Mucosa of descending colon (tissue), 3 donors: ENCODE measurements around the gene SIRPA. TPM values are rescaled to one million over a fixed set of nuclear protein-coding genes. Genes with fewer than 3 reads are reported as not detected.

Experiments used
- ATAC-seq: fragments of 200-7000 bp; cut with Tn5 transposase; one replicate; pipeline ENCODE4 v1.9.1; 2020; ENCODE audit warnings: mild to moderate bottlenecking, moderate library complexity
- DNase-seq, 3 donors: peaks; one replicate each; pipeline ENCODE4 v3.0.0-alpha.2; 2020
- H3K36me3 ChIP-seq: fragments of 200-600 bp; one replicate; pipeline ENCODE4 v1.8.0; 2021; ENCODE audit warnings: low read depth, mild to moderate bottlenecking
- H3K4me1 ChIP-seq: fragments of 200-600 bp; one replicate; pipeline ENCODE4 v1.8.0; 2021; ENCODE audit warnings: low read depth, mild to moderate bottlenecking
- H3K4me3 ChIP-seq: fragments of 200-600 bp; one replicate; pipeline ENCODE4 v1.8.0; 2021; ENCODE audit warnings: mild to moderate bottlenecking
- H3K9me3 ChIP-seq: fragments of 200-600 bp; one replicate; pipeline ENCODE4 v1.8.0; 2021; ENCODE audit warnings: mild to moderate bottlenecking
- intact Hi-C, 2 donors: fragments of 100-400 bp; cut with DNase I in 1 of 2; cut with micrococcal nuclease in 1 of 2; formaldehyde crosslinking; loops; one replicate each; pipeline versions ENCODE4 v1.11.0 to v1.11.1; 2022; cut with DNase I, micrococcal nuclease
- total RNA-seq, 3 donors: library from RNA; stranded (reverse); fragmentation: NEBNext Ultra II Directional in 2 of 3; extraction: Animal tissue kit (Norgen Biotek cat#: 25700) in 2 of 3; gene quantifications; one replicate each; pipeline versions ENCODE4 v1.2.1 to v1.2.4, GENCODE V29; 2021 to 2023
- TF ChIP-seq, protein P1 (sequence below): fragments of 200-600 bp; IDR thresholded peaks from one replicate; pipeline ENCODE4 v1.8.0; 2022; ENCODE audit warnings: antibody characterized with exemption, mild to moderate bottlenecking
- donor health status: DM: no; HTN: no; CAD: no; lungs with moderate emphysema.
- donor health status: DM: no; HTN: no; CAD: no.
- donor health status: DM: no; HTN: yes; CAD: no.

The SIRPA gene
- total RNA-seq, 3 donors from 2014 or later = 7.6 to 24.4 (median 14.1) TPM

DNA sequence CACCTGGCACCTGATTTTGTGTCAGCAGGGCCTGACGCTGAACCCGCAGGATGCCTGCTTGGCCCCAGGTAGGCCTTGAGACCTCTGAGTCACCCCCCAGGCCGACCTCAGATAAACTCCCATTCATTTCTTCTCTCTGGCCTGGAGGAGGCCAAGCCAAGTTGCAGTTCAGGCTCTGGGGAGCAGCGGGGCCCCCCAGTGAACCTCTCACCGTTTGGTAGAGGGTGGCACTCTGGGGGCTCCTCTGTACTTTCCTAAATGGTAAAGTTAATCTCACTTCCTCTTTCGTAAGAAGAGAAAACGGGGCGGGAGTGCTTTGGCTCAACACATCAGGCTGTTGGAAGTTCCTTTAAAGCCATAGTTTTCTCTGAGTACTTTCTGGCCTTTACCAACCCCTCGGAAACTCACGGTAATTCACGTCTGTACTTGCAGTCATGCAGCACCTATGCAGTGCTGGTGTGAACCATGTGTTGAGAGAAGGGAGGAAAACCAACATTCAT is 2.8 kb downstream of the SIRPA start:
- H3K36me3 ChIP-seq = no peaks in the 10 kb centered on the region
- TF ChIP-seq, protein P1, sequence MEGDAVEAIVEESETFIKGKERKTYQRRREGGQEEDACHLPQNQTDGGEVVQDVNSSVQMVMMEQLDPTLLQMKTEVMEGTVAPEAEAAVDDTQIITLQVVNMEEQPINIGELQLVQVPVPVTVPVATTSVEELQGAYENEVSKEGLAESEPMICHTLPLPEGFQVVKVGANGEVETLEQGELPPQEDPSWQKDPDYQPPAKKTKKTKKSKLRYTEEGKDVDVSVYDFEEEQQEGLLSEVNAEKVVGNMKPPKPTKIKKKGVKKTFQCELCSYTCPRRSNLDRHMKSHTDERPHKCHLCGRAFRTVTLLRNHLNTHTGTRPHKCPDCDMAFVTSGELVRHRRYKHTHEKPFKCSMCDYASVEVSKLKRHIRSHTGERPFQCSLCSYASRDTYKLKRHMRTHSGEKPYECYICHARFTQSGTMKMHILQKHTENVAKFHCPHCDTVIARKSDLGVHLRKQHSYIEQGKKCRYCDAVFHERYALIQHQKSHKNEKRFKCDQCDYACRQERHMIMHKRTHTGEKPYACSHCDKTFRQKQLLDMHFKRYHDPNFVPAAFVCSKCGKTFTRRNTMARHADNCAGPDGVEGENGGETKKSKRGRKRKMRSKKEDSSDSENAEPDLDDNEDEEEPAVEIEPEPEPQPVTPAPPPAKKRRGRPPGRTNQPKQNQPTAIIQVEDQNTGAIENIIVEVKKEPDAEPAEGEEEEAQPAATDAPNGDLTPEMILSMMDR = no peak
- peaks cover 3% of the 10 kb centered on the region for H3K4me1 ChIP-seq
- ATAC-seq = no peak
- no peaks in the 10 kb centered on the region for H3K9me3 ChIP-seq
- DNase-seq = peak in 1 of 3 donors; percentile 23
- no peak overlapping the region for H3K4me3 ChIP-seq
- intact Hi-C loops = no loop called here

DNA sequence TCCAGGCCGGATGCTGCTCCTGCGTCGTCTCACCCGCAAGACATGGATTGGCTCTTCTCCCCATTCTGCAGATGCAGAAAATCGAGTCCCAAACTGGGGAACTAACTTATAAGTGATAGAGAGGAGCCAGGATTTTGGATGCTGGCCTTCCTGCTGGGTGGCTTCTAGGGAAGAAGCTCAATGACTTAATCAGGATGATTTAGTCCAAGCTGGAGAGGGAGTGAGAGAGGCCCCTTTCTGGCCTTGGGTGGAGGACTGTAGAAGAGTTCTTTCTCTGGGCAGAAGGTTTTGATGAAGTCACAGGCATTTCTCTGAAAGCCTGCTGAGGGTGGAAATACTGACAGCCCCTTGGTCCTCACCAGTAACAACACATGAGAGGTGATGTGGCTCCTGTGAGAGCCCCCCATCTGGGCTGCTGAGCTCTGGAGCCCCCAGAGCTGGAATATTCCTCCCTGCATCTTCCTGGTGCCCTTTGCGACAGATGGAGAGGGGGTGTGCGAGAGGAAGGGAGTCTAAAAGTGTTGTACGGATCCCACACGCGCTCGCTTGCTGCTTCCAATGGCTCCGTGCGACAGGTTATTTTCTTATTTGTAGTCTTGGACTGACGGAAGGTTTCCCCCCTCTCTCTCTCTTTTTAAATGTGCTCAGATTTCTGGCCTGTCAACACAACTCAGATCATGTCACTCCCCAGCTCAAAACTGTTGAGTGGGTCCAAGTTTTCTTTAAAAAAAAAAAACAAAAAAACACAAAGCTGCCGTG is 3.5 kb downstream of the SIRPA start:
- DNase-seq (no peak), ATAC-seq (no peak)
- no peaks in the 10 kb centered on the region for H3K36me3 ChIP-seq
- H3K9me3 ChIP-seq = no peaks in the 10 kb centered on the region
- H3K4me3 ChIP-seq = no peak overlapping the region
- intact Hi-C loops = no loop called here
- TF ChIP-seq, protein P1 = no peak
- peaks cover 3% of the 10 kb centered on the region for H3K4me1 ChIP-seq

DNA sequence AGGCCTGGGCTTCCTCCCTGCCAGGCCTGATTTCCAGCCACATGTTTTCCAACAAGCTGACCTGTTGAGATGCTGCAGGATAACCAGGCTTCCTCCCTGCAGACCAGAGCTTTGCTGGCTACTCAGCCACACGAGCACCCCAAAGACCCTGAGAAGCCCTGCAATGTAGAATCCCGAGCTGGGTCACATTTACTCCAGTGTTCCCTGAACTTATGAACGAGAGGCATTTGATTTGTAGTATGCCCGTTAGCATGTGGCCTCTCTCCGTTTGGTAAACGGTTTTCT is 4.0 kb downstream of the SIRPA start:
- Histone ChIP-seq H3K9me3 (no peaks in the 10 kb centered on the region), H3K4me3 (no peak overlapping the region), H3K36me3 (no peaks in the 10 kb centered on the region), H3K4me1 (peaks cover 3% of the 10 kb centered on the region)
- DNase-seq = no peak
- TF ChIP-seq, protein P1 = no peak
- ATAC-seq = no peak
- intact Hi-C loops = no loop called here

DNA sequence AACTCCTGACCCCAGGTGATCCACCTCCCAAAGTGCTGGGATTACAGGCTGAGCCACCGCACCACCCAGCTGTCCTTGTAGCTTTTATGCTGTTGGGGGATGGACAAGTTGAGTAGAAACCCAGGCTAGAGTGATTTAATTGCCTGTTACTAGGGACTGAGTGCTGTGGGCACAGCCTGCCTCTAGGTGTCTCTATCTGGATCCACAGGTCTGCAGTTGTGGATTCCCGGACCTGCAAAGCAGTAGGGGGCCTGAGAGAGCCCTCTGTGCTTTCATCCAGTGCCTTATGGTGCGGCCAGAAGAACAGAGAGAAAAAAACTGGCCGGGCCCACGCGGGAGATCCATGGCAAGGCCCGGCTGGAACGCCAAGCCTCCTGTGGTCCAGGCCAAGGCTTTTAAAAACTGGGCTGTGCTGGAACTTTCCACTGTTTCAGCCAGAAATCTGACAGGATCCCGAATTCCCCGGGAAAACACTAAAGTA is 5.2 kb downstream of the SIRPA start:
- H3K4me3 ChIP-seq = no peak overlapping the region
- H3K36me3 ChIP-seq = no peaks in the 10 kb centered on the region
- peak in 2 of 3 donors; percentile 48 to 51 for DNase-seq
- H3K9me3 ChIP-seq = no peaks in the 10 kb centered on the region
- peak; percentile 80 for ATAC-seq
- peaks cover 3% of the 10 kb centered on the region for H3K4me1 ChIP-seq
- intact Hi-C loops = no loop called here
- TF ChIP-seq, protein P1 = peak; percentile 24

DNA sequence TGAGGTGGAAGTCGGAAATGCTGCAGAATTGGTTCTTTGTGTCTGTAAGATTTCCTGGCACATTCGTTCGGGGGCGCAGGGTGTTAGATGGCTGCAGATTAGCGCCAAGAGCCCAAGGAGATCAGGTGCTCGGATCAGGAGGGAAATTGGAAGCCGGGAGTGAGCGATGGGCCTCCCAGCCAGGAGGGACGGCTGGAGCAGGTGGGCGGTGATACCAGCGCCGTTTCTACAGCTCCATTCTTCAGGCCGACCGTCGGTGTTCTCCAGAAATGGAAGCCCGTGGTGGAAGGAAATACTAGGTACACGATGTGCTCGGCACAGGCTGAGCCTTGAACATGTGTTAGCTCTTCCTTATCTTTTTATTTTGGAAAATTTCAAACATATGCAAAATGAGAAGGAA is 6.5 kb downstream of the SIRPA start:
- TF ChIP-seq, protein P1 = no peak
- ATAC-seq (no peak), DNase-seq (no peak)
- H3K36me3 ChIP-seq = no peaks in the 10 kb centered on the region
- peaks cover 3% of the 10 kb centered on the region for H3K4me1 ChIP-seq
- no peak overlapping the region for H3K4me3 ChIP-seq
- intact Hi-C loops = no loop called here
- H3K9me3 ChIP-seq = no peaks in the 10 kb centered on the region
